ENCODE measurements around the gene SMIM23. TPM values are rescaled to one million over a fixed set of nuclear protein-coding genes. Genes with fewer than 3 reads are reported as not detected.

The SMIM23 gene
- total and polyA plus RNA-seq, 2 of the 13 experiments (the other 11 are each of a cell fraction or from before 2014, with no cell fraction given) = not detected

GRCh38 chr5:171783051-171783450 is 2.6 kb upstream of the SMIM23 start:
- H3K4me2 ChIP-seq (ENCODE audit: low read depth, low read length) = no peak overlapping the region
- TF ChIP-seq ZNF234 (CRISPR knock-in tag; conservative IDR thresholded peaks at IDR 0.05) (no peak), ZNF660 (CRISPR knock-in tag; IDR thresholded peaks at IDR 0.05; ENCODE audit: borderline replicate concordance, low read depth) (no peak), ZBED4 (CRISPR knock-in tag; IDR thresholded peaks at IDR 0.05; ENCODE audit: borderline replicate concordance) (no peak), RFXAP (CRISPR knock-in tag; IDR thresholded peaks at IDR 0.05; ENCODE audit: borderline replicate concordance) (no peak), HNRNPLL (IDR thresholded peaks at IDR 0.05; ENCODE audit: low read depth, low read length, poor library complexity, severe bottlenecking) (no peak), BRD4 (CRISPR knock-in tag; IDR thresholded peaks at IDR 0.05) (no peak), MTF2 (CRISPR knock-in tag; IDR thresholded peaks at IDR 0.05; ENCODE audit: borderline replicate concordance) (no peak), KAT7 (CRISPR knock-in tag; IDR thresholded peaks at IDR 0.05; ENCODE audit: borderline replicate concordance) (no peak), ZFP36L2 (CRISPR knock-in tag; IDR thresholded peaks at IDR 0.05) (no peak), ZNF841 (CRISPR knock-in tag; IDR thresholded peaks at IDR 0.05; ENCODE audit: borderline replicate concordance) (no peak)
- no peak overlapping the region for H2AFZ ChIP-seq (ENCODE audit: low read length)
- no peaks in the 10 kb centered on the region for H4K20me1 ChIP-seq (ENCODE audit: insufficient read depth, low read length)
- no peak for DNase-seq (ENCODE audit: low spot score)
- H3K36me3 ChIP-seq (replicated peaks in 1 of 2; ENCODE audit: control insufficient read depth in 1 of 2, insufficient read depth in 2 of 2, low read length in 2 of 2) = no peaks in the 10 kb centered on the region
- H3K27me3 ChIP-seq (ENCODE audit: control insufficient read depth in 1 of 2, insufficient read depth in 2 of 2, low read length in 2 of 2) = peaks cover 0 to 30% of the 10 kb centered on the region in 2 experiments; a peak in 4 of 5 replicates
- in situ Hi-C loops (cut with HindIII; ENCODE audit: extremely low pct_ligation_motif_present, low pct_unique_long_range_greater_than_20kb) = no loop called here
- no peak overlapping the region for H3K27ac ChIP-seq (ENCODE audit: extremely low read length, insufficient read depth, low read length)
- no peaks in the 10 kb centered on the region for H3K79me2 ChIP-seq (ENCODE audit: insufficient read depth, low read length)
- intact Hi-C loops (cut with micrococcal nuclease; ENCODE audit: unreplicated experiment) = no loop called here
- H3K4me3 ChIP-seq (replicated peaks in 1 of 3; ENCODE audit: insufficient read depth in 1 of 3, low read depth in 2 of 3, low read length in 3 of 3) = no peak overlapping the region
- H3K4me1 ChIP-seq (ENCODE audit: insufficient read depth, low read length) = peaks cover 8% of the 10 kb centered on the region; the same call in 1 of the 2 replicates
- 24% methylated on average over 2 of the region's 2 CpGs for WGBS (ENCODE audit: low lambda C conversion rate)
- FAIRE-seq = no peak
- no peaks in the 10 kb centered on the region for H3K9me3 ChIP-seq (ENCODE audit: low read length)
- POLR2A ChIA-PET = no interaction called here
- no TSS peak for BruUV-seq (replicated peaks)
- ATAC-seq = no peak
- H3K9ac ChIP-seq (ENCODE audit: insufficient read depth, low read depth, low read length) = no peak overlapping the region
- CTCF ChIA-PET (ENCODE audit: low intra/inter-chr PET ratio, low total read pairs) = no interaction called here
